ENCODE data around the gene CSK.

CSK gene

DNA sequence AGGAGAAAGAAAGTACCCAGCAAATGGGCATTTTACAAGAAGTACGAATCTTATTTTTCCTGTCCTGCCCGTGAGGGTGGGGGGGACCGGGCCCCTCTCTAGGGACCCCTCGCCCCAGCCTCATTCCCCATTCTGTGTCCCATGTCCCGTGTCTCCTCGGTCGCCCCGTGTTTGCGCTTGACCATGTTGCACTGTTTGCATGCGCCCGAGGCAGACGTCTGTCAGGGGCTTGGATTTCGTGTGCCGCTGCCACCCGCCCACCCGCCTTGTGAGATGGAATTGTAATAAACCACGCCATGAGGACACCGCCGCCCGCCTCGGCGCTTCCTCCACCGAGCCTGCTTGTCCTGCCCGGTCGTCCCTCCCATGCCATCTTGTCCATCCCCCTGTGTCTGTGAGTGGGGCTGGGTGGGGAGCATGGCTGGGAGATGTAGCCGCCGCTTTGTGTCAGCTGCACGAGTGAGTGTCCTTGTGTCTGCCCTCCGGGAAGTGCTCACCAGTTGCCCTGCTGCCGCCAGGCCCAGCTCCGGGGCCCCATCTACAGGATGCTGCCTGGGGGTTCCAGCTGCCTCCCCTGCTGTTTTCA lies 21.1 kb downstream of the CSK start:
- no peak for DNase-seq

DNA sequence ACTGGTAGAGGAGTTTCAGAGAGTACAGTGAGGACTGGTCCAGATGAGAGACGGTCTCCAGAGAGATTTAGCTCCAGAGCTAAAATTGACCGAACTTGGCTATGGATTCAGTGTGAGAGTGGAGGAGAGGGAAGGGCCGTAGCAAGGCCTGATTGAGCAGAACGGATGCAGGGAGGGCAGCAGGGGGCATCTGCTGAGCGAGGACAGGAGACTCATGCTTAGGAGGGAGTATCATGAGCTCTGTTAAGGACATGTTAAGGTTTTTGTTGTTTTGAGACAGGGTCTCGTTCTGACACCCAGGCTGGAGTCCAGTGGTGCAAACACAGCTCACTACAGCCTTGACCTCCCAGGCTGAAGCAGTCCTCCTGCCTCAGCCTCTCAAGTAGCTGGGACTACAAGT lies 23.1 kb downstream of the CSK start:
- DNase-seq: no peak

DNA sequence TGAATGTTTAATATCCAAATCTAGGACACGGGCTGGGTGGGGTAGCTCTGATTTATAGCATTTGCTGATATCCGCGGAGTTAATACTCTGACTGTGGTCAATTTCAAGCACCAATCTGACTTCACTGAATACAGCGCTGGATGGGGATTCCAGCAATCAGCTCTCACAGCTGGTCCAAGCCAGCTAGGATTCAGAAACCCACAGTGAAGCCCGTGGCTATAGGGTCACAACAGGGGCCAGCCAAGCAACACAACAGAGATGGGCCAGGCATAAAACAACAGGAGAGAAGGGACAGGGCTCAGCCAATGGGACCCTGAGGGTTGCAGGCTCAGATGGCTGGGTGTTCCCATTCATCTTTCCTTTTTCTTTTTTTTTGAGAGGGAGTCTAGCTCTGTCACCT lies 25.4 kb downstream of the CSK start:
- DNase-seq: no peak

DNA sequence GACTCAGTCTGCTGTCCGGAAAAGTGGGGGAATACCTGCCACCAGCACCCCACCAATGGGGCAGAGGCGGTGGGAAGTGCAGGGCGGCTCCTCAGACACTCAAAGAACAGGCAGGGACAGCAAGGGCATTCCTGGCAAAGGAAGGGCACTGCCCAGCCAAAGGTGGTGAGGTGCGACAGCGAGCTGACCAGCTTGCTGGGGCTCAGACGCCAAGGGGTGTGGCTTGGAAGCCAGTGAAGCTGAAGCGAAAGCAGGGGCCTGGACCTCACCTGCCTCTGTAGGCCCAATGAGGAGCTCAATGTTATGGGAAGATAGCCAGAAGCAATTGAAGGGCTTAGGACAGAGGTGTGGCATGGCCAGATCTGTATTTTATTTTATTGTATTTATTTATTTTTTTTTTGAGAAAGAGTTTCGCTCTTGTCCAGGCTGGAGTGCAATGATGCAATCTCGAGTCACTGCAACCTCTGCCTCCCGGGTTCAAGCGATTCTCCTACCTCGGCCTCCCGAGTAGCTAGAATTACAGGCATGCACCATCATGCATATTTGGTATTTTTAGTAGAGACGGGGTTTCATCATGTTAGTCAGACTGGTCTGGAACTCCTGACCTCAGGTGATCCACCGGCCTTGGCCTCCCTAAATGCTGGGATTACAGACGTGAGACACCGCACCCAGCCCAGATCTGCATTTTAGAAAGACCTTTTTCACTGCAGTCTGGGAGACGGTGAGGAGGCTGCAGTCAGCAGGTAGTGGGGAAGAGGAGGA lies 26.4 kb downstream of the CSK start:
- DNase-seq: no peak

DNA sequence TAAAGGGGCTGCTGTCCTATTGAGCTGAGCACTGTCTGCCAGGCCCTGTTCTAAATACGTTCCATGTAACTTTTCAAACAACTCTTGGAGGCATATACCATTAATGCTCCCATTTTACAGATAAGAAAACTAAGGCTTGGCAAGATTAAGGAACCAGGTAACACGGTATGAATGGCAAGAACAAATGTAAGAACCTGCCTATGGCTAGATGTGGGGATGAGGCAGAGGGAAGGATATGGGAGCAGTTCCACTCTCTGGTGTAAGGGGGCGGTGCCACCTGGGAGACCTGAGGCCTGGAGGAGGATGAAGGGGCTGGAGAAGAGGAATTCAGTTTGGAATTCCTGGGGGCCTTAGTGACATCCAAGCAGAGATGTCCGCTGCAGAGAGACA lies 27.0 kb downstream of the CSK start:
- DNase-seq: no peak

DNA sequence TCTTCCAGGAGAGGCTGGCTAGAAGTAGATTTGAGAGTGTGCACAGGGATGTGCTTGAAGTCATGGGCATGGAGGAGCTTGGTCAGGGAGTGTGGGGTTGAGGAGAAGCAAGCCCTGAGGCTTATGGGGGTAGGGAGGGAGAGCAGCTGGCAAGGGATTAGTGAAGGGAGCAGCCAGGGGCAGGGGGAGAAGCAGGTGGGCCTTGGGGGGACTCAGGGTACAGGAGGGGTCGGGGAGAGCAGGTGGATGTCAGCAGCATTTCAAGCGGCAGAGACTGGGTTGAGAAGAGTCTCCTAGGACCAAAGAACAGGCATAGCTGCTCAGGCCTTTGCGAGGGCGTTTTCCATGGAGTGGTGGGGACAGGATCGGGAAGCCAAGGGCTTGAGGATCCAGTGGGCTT lies 27.4 kb downstream of the CSK start:
- DNase-seq: no peak

DNA sequence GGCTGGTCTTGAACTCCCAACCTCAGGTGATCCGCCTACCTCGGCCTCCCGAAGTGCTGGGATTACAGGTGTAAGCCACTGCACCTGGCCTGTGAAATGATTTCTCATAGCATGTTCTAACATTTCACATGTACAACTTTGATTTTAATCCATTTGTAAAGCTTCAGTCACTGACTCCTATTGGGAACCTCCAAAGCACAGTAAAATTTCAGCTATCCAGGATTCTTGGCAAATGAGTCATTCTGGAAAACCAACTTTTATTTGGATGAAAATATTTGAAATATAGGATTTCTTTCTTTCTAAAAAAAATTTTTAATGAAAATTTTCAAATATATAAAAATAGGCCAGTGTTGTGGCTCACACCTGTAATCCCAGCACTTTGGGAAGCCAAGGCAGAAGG lies 28.1 kb downstream of the CSK start:
- no peak for DNase-seq

DNA sequence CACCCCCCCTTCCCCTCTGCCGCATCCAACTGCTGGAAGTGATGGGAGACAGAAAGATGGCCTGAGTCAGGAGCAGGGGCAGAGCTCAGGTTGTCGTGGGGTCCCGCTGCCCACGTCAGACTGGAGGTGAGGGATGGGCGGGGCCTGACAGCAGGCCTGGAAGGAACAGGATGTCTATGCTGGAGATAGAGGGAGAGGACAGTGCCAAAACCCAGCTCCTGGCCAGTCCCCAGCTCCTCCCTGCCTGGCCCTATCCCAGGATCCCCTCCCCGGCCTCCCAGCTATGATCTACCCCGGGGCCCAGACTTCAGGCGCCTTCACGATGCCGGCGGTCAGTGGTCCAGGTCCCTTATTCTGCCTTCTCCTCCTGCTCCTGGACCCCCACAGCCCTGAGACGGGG lies 30.7 kb downstream of the CSK start, which contains the start of gene LMAN1L:
Gene LMAN1L (plus strand): TSS at position 303 of the 400 bp plus-strand sequence. CDS start 20 bp downstream, at position 323.
- DNase-seq: no peak

DNA sequence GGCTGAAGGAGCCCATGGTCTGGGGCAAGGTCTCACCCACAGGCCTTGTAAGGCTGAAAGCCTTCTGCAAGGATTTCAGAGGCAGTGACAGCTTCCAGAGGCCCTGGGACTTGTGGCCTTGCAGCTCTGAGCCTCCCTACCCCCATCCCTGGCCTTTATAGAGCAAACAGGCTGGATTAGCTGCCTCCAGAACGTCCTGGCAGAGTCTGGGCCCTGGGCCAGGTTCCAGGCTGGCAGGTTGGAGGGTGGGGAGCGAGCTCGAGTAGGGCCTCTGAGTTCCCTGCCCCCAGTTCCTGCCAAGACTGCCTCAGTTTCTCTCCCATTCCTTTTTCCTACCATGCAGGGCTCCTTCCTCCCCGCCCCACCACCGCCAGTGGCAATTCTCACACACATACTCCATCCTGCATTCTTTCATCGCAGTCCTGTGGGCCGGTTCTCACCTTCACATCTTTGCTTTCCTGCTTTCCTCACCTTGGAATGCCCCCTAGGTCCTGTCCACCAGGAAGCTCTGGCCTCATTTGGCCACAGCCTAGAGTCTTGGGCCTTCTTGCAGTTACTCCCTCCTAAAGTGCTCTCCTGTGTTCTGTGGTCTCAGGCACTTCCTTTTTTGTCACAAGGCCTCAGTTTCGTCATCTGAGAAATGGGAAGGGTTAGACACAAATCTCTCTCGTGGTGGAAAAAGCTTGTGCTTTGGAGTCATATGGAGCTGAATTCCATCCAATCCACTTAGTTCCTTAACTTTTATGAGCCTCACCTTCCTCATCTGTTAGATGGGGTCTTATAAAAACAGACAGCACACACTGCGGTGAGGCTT lies 33.4 kb downstream of the CSK start:
- no peak for DNase-seq

DNA sequence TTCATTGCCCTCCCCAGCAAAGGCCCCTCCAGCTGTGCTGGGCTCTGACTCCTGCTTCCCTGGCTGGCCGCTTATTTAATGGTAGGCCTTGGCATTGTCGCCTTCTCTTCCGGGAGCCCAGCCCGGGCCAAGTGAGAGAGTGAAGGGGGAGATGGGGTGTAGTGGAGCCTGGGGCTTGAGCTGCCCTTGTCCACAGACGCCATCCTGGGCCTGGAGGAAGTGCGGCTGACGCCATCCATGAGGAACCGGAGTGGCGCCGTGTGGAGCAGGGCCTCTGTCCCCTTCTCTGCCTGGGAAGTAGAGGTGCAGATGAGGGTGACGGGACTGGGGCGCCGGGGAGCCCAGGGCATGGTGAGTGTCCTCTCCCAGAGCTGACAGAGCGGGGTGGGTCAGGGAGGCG lies 34.1 kb downstream of the CSK start:
- no peak for DNase-seq

DNA sequence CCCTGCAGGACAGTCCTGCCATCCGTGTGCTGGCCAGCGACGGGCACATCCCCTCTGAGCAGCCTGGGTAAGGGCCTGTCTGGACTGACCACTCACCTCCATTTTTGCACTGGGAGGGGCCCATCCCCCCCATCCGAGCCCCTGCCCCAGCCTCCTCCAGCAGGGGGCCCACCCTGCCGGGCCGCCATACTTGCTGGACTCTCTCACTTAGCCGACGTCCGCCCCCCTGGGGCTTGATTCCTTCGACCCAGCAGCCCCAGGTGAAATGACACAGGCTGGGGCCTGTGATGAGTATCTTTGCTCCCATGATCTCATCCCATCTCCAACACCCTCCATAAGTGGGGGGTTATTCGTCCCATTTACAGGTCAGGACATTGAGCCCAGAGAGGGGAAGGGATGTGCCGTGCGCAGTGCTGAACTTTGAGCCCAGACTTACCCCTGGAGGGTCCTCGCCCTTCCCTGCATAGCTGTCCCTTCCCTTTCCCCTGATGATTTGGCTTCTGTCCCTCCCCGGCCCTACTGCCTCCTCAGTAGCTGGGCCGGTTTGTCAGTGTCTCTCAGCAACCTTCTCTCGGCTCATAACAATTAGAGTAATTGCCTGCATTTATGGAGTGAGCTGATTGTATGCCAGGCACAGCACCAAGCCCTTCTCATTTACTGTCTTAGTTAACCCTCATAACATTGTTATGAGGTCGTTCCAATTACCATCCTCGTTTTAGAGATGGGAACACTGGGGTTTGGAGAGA lies 34.9 kb downstream of the CSK start:
- DNase-seq: no peak

DNA sequence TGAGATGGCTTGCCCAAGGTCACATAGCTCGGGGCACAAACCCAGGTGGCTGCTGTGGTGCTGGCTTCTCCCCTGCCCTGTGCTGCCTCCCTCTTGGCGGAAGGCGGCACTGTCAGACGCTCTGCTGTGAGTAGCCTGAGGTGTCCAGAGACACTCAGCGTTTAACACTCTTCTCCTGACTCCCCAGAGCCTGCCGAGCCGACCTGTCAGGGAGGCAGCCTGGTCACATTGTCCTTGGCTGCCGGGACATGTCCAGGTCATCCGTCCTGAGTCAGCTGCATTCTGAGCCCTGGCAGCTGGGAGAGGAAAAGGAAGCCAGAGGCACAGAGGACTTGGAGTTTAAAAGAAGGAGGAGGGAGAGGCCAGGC lies 35.5 kb downstream of the CSK start:
- no peak for DNase-seq

DNA sequence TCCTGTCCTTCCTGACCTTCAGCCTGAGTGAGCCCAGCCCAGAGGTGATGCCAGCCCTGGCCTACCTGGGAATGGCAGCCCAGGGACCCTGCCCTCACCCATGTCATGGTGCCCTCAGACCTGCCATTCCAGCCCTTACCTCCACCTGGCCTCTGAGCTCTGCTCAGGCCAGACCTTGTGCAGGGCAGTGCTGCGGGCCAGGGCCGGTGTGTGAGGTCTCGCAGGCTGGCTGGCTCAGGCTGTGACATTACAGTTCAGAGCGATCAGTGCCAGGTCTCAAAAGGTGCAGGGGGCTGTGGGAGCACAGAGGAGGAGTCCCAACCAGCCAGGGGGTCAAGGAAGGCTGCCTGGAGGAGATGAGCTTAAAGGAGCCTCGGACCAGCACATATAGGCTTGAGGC lies 38.2 kb downstream of the CSK start:
- no peak for DNase-seq

DNA sequence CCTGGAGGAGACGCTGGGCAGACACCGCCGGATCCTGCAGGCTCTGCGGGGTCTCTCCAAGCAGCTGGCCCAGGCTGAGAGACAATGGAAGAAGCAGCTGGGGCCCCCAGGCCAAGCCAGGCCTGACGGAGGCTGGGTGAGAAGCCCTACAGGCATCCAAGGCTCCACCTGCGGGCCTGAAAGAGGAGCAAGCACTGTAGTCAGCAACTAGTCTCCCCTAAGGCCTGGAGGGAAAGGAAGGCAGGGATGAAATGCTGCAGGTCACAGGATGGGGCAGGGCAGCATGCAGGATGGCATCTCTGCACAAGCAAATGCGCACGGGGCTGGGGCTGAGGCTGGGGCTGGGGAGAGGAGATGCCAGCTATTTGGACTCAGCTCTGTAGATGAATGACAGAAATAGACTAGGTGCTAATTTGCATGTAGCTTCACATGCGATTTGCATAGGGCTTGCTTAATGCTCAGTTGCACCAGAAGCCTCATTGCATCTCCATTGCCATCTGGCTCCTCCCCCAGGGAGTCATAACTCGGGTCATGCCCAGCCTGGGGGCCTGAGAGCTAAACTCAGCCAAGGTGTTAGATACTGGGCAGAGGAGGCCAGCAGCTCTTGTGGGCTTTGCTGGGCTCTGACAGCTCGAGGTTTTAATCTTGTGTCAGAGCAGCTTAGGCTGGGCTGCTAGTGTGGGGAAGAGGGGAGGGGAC lies 39.4 kb downstream of the CSK start:
- DNase-seq: no peak

DNA sequence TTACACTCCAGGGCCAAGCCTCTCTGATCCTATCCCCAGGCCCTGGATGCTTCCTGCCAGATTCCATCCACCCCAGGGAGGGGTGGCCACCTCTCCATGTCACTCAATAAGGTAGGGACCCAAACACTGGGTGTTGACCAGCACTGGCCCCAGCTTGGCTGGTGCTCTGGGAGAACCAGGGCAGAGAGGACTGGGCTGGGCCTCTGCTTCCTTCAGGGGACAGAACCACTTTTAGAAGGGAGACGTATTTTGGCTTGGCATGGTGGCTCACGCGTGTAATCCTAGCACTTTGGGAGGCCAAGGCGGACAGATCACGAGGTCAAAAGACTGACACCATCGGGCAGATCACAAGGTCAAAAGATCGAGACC lies 39.9 kb downstream of the CSK start:
- DNase-seq: no peak

DNA sequence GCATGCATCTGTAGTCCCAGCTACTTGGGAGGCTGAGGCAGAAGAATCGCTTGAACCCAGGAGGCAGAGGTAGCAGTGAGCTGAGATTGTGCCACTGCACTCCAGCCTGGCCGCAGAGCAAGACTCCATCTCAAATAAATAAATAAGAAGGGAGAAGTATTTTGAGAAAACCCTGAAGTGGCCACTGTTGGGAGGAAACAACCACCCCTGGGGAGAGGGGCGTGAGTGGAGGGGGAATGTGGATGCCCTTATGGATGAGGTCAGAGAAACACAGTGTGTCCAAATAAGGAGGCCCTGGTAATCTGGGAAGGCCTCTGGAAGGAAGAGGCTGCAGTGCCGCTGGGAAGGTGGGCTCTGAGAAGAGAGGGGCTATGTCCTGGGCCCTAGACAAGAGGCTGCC lies 40.4 kb downstream of the CSK start:
- no peak for DNase-seq

DNA sequence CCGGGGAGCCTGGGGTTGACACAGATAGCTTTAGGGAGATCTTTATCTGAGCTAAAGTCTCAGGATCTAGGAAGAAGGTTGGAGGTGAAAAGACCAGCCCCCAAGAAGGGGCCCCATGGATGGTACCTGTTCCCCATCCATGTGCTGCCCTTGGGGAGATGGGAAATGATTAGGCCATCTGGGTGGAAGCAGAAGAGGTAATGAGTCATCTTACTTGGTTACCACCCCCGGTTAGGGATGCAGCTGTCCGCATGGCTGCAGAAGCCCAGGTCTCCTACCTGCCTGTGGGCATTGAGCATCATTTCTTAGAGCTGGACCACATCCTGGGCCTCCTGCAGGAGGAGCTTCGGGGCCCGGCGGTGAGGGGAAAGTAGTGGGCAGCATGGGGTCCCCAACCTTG lies 41.4 kb downstream of the CSK start:
- DNase-seq: no peak

DNA sequence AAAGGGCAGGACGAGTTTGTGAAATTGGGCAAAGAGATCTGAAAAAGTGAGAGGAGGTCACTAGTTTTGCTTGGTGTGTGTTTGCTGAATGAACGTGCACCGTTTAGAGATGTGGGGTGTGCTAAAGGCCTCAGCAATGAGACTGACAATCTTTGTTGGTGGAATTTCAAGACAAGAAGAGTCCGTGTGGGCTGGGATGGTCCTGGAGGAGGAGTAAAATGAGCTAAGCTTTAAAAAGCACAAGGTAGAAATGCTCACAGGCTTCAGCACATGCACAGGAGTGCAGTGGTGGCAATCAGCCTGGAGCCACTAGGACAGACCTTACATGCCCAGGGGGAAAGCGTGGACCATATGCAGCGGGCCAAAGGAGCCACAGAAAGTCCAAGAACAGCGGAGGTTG lies 43.1 kb downstream of the CSK start:
- DNase-seq: no peak

DNA sequence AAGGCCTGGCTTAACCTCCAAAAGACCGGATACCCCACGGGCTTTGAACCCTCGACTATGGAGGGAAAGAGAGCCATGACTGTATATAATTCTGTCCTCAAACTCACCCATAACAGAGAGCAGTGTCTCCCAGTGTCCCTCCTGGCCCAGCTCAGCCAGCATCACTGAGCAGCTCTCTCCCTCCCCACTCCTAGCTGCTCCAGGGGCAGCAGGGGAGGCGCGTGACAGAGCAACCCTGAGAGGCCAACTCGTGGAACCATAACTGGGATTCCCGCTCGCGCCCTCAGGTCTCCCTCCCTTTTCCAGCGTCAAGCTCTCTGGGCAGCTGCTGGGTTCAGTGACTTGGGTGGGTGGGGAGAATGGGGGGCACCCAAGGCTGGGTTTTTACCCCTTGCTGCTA lies 44.0 kb downstream of the CSK start:
- no peak for DNase-seq

DNA sequence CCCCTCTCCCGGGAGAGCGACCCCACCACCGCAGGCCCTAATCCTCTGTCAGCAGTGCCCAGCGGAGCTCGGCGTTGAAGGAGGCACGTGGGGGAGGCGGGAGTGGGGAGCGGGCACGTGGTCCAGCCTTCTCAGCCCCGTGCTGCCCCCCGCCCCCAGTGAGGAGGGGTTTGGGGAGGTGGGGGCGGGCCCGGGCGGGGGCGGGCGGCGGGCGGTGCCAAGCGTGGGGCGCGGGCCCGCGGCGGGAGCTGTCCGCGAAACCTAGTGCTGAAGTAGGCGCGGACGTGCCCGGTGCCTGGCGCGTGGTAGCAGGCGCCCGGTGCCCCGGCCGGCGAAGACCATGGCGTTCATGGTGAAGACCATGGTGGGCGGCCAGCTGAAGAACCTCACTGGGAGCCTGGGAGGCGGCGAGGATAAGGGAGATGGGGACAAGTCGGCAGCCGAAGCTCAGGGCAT lies 44.5 kb downstream of the CSK start, which contains the start of gene CPLX3:
Gene CPLX3 (plus strand): TSS at position 264 of the 456 bp plus-strand sequence. CDS start 77 bp downstream, at position 341.
- peak; percentile 64 for DNase-seq

DNA sequence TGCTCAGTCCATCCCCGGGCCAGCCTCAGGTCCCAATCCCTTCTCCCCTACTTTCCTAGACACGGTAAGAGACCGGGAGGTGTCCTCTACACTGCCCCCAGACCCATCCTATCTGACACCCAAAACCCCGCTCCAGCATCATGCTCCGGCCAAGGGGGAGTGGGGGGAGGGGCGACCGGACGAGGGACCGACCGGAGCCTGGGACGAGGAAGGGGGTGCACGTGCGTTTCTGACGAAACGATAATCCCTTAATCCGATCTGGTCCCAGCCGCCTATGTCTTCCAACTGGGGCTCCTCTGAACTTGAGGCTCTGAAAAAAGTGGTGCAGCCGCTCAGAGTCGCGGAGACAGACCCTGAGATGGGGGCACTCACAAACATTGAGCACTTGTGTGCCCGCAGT lies 45.0 kb downstream of the CSK start:
- no peak for DNase-seq

DNA sequence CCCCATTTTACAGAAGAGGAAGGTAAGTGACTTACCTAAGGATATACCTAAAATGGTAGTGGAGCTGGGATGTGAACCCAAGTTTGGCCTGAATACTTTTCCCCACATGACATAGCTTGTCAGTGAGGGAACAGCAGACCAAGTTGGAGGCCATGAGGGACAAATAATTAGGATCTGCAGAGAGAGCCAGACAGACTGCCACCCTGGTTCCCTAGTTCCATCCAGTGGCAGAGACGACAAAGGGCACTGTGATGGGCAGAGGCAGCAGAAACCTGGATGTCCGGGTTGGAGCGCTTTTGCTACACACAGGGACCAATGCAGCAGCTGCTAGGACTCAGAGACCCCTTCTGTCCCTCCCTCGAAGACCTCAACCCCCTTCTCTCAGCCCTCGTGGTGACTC lies 45.7 kb downstream of the CSK start:
- no peak for DNase-seq

DNA sequence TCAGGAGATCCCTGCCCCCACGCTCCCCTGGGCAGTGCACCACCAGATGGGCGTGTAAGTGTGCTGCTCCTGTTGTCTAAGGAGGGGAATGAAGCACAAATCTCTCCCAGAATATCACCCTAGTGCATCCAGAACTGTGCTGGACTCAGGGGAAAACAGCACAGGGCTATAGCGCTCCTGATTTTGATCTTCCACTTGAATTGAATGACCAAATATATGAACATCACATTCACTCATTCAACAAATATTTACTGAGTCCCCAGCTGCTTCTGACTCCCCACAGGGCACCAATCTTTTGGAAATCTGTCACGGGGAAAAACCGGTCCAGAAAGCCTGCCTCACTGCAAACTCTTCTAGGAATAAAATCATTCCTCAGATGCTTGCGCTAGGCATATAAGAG lies 47.0 kb downstream of the CSK start:
- DNase-seq: no peak

Data from activated T-cell treated with anti-CD3 and anti-CD28 coated beads, Interleukin-2, amount 50 U/mL, for 1 hour (primary cell).